ENCODE data around the gene EHD1.
"Not testable (repeated sequence)": the region's sequence is repeated elsewhere in the genome, so short reads cannot be mapped to it uniquely, and the experiment has no call there.

Gene EHD1

DNA sequence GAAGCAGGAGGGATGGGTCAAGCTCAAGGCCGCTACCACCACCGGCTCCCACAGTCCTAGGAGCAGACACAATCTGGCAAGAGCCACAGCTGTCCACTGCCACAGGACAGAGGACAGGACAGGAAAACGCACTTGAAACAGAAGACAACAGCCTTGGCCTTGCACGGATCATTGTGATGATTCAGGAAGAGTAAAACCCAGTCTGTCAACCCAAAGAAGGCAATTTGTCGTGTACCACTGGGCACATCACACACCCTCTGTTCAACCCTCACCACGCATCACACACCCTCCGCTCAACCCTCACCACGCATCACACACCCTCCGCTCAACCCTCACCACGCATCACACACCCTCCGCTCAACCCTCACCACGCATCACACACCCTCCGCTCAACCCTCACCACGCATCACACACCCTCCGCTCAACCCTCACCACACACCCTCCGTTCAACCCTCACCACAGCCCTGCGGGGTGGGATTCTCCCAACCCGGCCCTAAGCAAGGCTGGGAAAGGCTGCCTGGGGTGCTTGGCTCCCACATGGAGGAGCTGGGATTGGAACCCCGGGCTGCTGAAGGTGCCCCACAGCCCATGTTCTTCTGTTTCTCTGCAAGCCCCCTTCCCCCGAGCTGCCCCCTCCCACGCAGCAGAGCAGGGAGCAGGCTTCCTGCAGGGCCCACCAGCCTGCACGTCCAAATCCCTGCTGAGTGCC is 22.7 kb downstream of the EHD1 start:
- no peak for DNase-seq

- DNase-seq: peak; percentile 54
Observed at GRCh38 chr11:64854534-64855502, 23.6 kb downstream of the EHD1 start.

GRCh38 chr11:64854157-64854533 is 24.3 kb downstream of the EHD1 start:
- no peak for DNase-seq

- no peak for DNase-seq
Observed at GRCh38 chr11:64853709-64854108, 24.7 kb downstream of the EHD1 start.

- DNase-seq: no peak
Observed at GRCh38 chr11:64852804-64853509, 25.5 kb downstream of the EHD1 start.

GRCh38 chr11:64851831-64852351 is 26.5 kb downstream of the EHD1 start:
- DNase-seq: no peak

- DNase-seq: no peak
Observed at GRCh38 chr11:64850979-64851567, 27.3 kb downstream of the EHD1 start.

DNA sequence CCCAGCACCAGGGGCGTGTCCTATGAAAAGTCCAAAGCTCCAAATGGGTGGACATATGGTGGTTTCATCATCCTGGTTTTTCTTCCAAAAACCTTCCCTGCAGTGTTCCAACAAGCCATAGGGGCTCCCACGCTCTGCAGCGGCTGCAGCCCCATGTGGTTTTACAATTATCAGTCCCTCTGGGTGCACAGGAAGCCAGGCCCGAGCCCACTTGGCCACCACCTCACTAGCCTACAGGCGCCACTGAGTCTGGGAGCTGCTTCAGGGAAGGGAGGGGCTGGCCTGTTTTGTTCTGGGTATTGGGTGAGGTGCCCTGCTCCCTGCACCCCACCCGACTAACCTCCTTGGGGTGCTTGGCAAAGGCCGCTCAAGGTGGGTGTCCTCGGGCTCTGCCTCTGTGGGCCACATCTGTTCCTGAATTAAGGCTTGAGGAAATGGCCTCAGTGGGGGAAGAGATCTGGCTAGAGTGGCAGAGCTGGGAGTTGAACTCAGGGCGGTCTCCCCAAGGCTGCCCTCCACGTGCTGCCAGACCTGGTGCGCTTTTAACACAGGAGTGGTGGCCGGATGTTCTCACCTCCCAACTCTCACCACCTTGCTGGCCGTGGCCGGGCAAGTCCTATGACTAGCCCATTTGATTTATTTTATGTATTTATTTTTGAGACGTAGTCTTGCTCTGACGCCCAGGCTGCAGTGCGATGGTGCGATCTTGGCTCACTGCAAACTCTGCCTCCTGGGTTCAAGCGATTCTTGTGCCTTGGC is 28.6 kb downstream of the EHD1 start:
- peak; percentile 90 for DNase-seq

DNA sequence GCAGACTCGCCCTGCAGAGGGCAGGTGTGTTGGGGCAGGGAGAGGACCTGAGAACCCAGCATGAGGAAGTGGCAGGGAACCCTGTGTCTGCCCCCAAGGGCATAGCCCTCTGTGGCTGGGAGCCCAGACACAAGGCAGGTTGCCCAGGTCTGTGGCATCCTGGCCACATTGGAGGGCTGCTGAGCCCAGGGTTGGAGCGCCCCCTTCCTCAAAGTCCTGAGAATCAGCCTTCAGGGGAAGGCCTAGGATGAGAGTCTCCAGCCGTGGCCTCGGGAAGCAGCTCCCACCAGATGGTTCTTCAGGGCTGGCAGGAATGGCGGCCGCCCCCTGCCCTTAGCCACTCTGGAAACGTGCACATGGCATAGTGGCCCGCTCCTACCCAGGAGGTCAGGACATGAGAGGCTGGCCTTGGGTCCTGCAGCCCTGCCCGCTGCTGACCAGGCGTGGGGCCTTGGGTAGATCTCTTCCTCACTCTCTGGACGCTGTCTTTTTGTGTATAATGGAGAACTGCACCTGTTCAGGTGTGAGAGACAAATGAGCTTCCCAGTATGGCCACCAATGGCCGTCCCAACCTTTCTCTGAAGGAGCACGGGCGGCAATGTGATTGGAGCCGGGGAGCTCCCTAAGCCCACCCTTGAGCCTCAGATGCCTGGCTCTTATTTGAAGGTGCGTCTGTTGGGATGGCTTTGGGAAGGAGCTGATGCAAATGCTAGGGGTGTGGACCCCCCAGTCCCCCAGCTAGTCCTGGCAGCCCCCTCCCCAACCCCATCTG is 29.4 kb downstream of the EHD1 start:
- peak; percentile 31 for DNase-seq

- DNase-seq: no peak
Observed at GRCh38 chr11:64848214-64848825, 30.1 kb downstream of the EHD1 start.

DNA sequence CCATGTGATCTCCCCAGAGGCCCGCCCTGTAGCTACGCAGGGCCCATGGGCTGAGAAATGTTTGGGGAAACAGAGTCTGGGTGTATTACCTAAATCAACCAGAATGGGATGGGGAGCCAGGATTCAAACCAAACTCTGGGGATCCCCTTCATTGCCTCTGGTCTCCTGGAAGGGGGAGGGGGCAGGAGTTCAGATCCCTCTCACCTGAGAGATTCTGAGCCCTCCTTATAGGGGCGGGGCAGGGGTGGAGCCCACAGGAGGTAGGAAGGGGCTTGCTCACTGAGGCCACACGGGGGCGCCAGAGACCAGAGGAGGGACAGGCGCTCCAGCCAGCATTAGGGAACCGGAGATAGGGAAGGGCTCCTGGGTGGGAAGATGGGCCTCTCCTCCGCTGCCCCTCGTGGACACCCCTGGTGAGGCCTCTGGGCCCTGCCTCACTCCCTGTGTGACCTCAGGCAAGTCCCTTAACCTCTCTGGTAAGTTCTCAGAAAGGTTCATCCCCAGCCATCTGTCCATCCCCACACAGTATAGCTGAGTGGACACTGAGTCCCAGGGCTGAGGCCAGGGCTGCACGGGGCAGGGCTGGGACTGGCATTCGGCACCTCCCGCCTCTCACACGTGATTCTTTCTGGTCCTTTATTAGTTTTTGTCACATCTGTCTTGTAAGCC is 31.3 kb downstream of the EHD1 start:
- DNase-seq: peak; percentile 80

- not testable (repeated sequence) for DNase-seq
Observed at GRCh38 chr11:64845776-64846129, 32.7 kb downstream of the EHD1 start.

GRCh38 chr11:64845129-64845775 is 33.2 kb downstream of the EHD1 start:
- no peak for DNase-seq

DNA sequence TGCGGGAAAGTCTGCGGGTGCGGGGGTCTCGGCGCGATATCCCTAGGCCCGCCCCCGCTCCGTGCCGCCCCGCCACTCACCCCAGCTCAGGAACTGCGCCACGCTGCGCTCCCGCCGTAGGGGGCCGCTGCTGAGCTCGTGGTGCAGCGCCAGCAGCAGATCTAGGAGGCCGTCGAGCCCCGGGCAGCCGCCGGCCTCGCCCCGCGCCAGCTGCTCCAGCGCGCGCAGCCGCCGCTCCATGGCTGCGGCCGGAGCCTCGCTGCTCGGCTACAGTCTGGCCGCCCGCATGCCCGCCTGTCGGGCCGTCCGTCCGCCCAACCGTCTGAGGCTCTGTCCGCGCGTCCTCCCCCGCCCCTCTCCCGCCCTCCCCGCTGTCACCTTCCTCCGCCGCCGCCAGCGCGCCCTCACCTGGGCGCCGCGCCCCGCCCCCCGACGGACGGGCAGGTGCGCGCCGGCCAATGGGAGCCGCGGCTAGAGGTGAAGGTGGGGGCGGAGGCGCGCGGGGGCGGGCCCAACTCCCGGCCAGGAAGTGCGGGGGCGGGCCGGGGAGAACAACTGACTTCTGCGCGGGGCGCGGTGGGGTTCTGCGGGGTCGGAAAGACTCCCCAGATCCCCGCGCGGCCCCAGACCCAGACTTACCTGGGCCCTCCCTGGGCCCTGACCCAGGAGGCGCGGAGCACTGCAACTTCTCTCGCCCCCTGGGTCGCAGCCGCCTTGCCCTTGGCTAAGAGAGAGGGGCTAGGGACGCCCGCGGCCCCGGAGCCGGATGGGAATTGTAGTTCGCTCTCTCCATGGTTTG is 33.9 kb downstream of the EHD1 start, which contains the start of gene CDC42BPG:
Gene CDC42BPG, minus strand, starts transcription at position 324 of the 799 bp plus-strand sequence. Its CDS starts 84 bp downstream, at position 240.
- no peak for DNase-seq

DNA sequence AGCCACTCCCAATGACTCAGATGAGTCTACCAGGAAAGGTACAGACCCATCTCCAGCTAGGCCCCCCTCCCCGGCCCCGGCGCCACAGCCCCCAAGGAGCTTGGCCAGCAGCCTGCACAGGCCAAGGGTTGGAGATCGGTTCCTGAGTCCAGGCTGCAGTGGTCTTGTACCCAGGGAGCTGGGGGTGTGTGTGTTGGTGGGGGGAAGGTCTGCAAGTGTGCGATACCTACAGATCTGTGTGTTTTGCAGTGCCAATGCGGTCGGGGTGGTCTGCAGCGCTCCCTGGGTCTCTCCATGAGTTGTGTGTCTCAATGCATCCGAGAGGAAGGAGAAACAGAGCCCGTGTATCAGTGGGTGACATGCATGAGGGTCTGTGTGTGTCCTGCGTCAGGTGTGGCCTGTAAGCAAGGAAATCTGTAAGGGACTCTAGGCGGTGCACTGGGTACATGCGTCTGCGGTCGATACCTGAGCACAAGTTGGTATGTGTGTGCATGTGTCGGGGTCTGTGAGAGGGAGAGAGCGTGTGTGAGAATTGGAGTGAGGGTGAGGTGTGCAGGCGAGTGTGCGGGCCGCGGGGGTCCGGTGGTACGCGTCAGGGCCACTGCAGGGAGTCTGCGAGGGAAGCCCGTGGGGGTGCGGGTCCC is 34.6 kb downstream of the EHD1 start:
- DNase-seq: no peak

DNA sequence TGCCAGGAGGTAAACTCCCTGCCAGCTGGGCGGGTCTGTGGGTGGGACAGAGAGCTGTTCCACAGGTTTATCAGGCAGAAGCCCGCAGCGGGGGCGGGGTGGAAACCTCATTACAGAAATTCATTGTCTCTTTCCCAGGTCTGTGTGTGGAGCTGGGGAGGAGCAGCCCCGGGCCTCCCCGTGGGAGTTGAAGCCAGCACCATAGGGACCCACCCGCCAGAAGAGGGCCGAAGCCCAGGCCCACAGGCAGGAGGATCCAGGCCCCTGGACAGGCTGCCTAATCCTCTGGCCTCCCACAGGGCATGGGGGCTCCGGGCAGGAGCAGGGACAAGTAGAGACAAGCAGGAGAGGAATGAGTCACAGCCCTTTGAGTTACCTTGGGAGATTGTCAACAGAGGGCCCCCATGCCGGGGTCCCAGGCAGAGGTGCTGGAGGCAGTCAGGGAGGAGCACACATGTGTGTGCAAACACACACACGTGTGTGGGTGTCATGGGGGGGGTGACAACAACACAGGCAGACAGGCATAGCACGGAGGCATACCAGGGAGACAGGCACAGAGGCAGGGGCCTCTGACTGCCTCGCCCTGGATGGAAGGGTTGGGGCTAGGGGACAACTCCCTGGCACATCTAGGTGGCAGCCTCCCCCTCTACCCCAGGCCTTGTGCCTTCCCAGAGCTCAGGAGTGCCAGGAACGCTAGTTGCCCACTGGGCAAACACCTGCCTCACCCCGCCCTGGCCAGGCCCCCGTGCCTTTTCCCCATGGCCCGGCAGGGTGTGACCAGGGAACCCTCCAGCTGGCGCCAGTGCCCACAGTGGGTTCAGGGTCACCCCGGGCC is 35.4 kb downstream of the EHD1 start:
- no peak for DNase-seq

DNA sequence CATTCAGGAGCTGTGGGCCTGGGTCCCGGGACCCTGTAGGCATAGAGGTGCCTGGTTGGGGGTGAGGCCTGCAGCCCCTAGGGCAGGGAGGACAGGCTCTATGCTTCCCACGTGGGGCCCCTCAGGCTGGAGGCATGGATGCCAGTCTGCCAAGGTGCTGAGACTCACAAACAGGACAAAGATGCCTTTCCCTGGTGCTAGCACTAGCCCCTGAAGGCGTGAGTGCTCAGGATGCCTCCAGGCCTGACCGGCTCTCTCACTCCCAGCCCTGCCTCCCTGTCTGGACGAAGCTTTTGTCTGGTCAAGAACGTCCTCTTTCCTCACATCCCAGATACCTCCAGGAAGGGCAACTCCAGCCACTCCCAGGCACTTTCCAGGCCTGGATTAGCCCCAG is 36.1 kb downstream of the EHD1 start:
- DNase-seq: no peak
